Testis (tissue), 3 donors: Measurements from ENCODE around the gene ZNF674. TPM values are rescaled to one million over a fixed set of nuclear protein-coding genes. Genes with fewer than 3 reads are reported as not detected.

Experiments
- DNase-seq: peaks from one replicate; pipeline ENCODE4 v3.0.0-alpha.2; 2019
- H3K27ac ChIP-seq, 2 donors: fragments of 200-600 bp; sonication (generic); one replicate each; pipeline ENCODE4 v1.5.1; 2019
- H3K27me3 ChIP-seq: fragments of 200-600 bp; sonication (generic); one replicate; pipeline ENCODE4 v1.5.1; 2019
- H3K36me3 ChIP-seq: fragments of 200-600 bp; sonication (generic); one replicate; pipeline ENCODE4 v1.5.1; 2017; ENCODE audit warnings: low read depth; ENCODE audit errors: missing control alignments
- H3K4me1 ChIP-seq: fragments of 200-600 bp; sonication (generic); one replicate; pipeline ENCODE4 v1.5.1; 2019
- H3K4me3 ChIP-seq, 2 donors: fragments of 200-600 bp; sonication (generic); one replicate each; pipeline ENCODE4 v1.5.1; 2017 to 2019
- H3K9me3 ChIP-seq: fragments of 200-600 bp; sonication (generic); one replicate; pipeline ENCODE4 v1.5.1; 2017
- POLR2A ChIP-seq: fragments of 450-650 bp; IDR thresholded peaks from one replicate; pipeline ENCODE4 v1.6.1; 2017; ENCODE audit warnings: antibody characterized with exemption, mild to moderate bottlenecking, moderate library complexity
- WGBS, 2 donors: methylation state at CpG; one replicate each; pipeline ENCODE4 v1.1.5; 2018; 5-methylcytosine and 5-hydroxymethylcytosine counted together
- intact Hi-C: fragments of 100-400 bp; cut with DNase I; formaldehyde crosslinking; loops from one replicate; pipeline ENCODE4 v1.15.1; 2023; ENCODE audit warnings: low total_unique reads
- polyA plus RNA-seq: library from polyadenylated mRNA; stranded (reverse); fragments of 350-450 nt; fragmentation: Illumina TruSeq; extraction: RNeasy Lipid Tissue Mini Kit (QIAGEN cat#74804); gene quantifications from one replicate; pipeline ENCODE4 v1.2.3, GENCODE V29; 2014; ENCODE audit warnings: low read depth, low replicate concordance; ENCODE audit not compliant: insufficient read depth
- total RNA-seq, 2 donors: library from RNA; depleted of rRNA; stranded (reverse); fragments of >200 nt; gene quantifications; one replicate each; pipeline ENCODE4 v1.2.3, GENCODE V29; 2016
- TF ChIP-seq, protein P1 (sequence below), 3 experiments: fragments of 450-650 bp in 2 of 3; fragments of 200-600 bp in 1 of 3; sonication (generic) in 1 of 3; IDR thresholded peaks; one replicate each; pipeline ENCODE4 v1.5.1; 2016 to 2019; ENCODE audit warnings: antibody characterized with exemption in 3 of 3, mild to moderate bottlenecking in 2 of 3, moderate library complexity in 1 of 3

Gene ZNF674
- total and polyA plus RNA-seq, 3 donors from 2014 or later, result 2.4 to 8.2 (median 6.3) TPM

GRCh38 chrX:46587158-46587557, 41.9 kb upstream of the ZNF674 start:
- TF ChIP-seq, protein P1, sequence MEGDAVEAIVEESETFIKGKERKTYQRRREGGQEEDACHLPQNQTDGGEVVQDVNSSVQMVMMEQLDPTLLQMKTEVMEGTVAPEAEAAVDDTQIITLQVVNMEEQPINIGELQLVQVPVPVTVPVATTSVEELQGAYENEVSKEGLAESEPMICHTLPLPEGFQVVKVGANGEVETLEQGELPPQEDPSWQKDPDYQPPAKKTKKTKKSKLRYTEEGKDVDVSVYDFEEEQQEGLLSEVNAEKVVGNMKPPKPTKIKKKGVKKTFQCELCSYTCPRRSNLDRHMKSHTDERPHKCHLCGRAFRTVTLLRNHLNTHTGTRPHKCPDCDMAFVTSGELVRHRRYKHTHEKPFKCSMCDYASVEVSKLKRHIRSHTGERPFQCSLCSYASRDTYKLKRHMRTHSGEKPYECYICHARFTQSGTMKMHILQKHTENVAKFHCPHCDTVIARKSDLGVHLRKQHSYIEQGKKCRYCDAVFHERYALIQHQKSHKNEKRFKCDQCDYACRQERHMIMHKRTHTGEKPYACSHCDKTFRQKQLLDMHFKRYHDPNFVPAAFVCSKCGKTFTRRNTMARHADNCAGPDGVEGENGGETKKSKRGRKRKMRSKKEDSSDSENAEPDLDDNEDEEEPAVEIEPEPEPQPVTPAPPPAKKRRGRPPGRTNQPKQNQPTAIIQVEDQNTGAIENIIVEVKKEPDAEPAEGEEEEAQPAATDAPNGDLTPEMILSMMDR (IDR thresholded peaks at IDR 0.05), result no peak
- no peak for TF ChIP-seq POLR2A
- intact Hi-C loops, result no loop called here
- no peaks in the 10 kb centered on the region for H3K27me3 ChIP-seq
- no peak for DNase-seq
- H3K36me3 ChIP-seq, result no peaks in the 10 kb centered on the region
- H3K9me3 ChIP-seq, result no peaks in the 10 kb centered on the region
- WGBS, 2 donors, result 31 to 40% methylated on average over 5 of the region's 5 CpGs
- no peak overlapping the region for H3K4me3 ChIP-seq
- peak overlapping the region in 1 of 2 donors; percentile 53 for H3K27ac ChIP-seq
- H3K4me1 ChIP-seq, result no peaks in the 10 kb centered on the region

GRCh38 chrX:46584736-46585135, 39.5 kb upstream of the ZNF674 start:
- 50 to 56% methylated on average over 2 of the region's 2 CpGs for WGBS, 2 donors
- Histone ChIP-seq H3K4me1 (no peaks in the 10 kb centered on the region), H3K9me3 (no peaks in the 10 kb centered on the region), H3K36me3 (no peaks in the 10 kb centered on the region), H3K27me3 (no peaks in the 10 kb centered on the region), H3K4me3 (no peak overlapping the region), H3K27ac (no peak overlapping the region)
- no peak for DNase-seq
- TF ChIP-seq, protein P1 (IDR thresholded peaks at IDR 0.05), result no peak
- no peak for TF ChIP-seq POLR2A
- intact Hi-C loops, result no loop called here

- TF ChIP-seq, protein P1 (IDR thresholded peaks at IDR 0.05), result no peak
- no peak for TF ChIP-seq POLR2A
- H3K27ac ChIP-seq, result no peak overlapping the region
- no peak overlapping the region for H3K4me3 ChIP-seq
- intact Hi-C loops, result no loop called here
- no peaks in the 10 kb centered on the region for H3K27me3 ChIP-seq
- no peaks in the 10 kb centered on the region for H3K4me1 ChIP-seq
- peak; percentile 15 for DNase-seq
- 34 to 44% methylated on average over 1 of the region's 1 CpG for WGBS, 2 donors
- H3K9me3 ChIP-seq, result no peaks in the 10 kb centered on the region
- no peaks in the 10 kb centered on the region for H3K36me3 ChIP-seq
These were observed 37.7 kb upstream of the ZNF674 start for GRCh38 chrX:46582966-46583365.

- intact Hi-C loops, result no loop called here
- 63 to 67% methylated on average over 3 of the region's 3 CpGs for WGBS, 2 donors
- Histone ChIP-seq H3K4me1 (no peaks in the 10 kb centered on the region), H3K27me3 (no peaks in the 10 kb centered on the region), H3K36me3 (no peaks in the 10 kb centered on the region), H3K4me3 (no peak overlapping the region), H3K9me3 (no peaks in the 10 kb centered on the region), H3K27ac (no peak overlapping the region)
- DNase-seq, result no peak
- no peak for TF ChIP-seq POLR2A
- TF ChIP-seq, protein P1 (IDR thresholded peaks at IDR 0.05), result no peak
These were observed 37.1 kb upstream of the ZNF674 start for GRCh38 chrX:46582325-46582724.

- TF ChIP-seq POLR2A, result no peak
- TF ChIP-seq, protein P1 (IDR thresholded peaks at IDR 0.05), result no peak
- H3K27ac ChIP-seq, result no peak overlapping the region
- 84 to 94% methylated on average over 4 to 6 of the region's 6 CpGs for WGBS, 2 donors
- H3K4me3 ChIP-seq, result no peak overlapping the region
- no peaks in the 10 kb centered on the region for H3K36me3 ChIP-seq
- H3K27me3 ChIP-seq, result no peaks in the 10 kb centered on the region
- no peak for DNase-seq
- no peaks in the 10 kb centered on the region for H3K4me1 ChIP-seq
- no peaks in the 10 kb centered on the region for H3K9me3 ChIP-seq
- intact Hi-C loops, result no loop called here
These were observed 35.4 kb upstream of the ZNF674 start for GRCh38 chrX:46580613-46581012.
